GM21619 (cell line): ENCODE data around the gene SNX2.
"Not testable (repeated sequence)": the region's sequence is repeated elsewhere in the genome, so short reads cannot be mapped to it uniquely, and the experiment has no call there.

ENCODE experiments used
- ATAC-seq: cut with Tn5 transposase; IDR thresholded peaks from one replicate; pipeline ENCODE4 v1.9.1; 2021; ENCODE audit not compliant: unreplicated experiment

Gene SNX2, protein sequence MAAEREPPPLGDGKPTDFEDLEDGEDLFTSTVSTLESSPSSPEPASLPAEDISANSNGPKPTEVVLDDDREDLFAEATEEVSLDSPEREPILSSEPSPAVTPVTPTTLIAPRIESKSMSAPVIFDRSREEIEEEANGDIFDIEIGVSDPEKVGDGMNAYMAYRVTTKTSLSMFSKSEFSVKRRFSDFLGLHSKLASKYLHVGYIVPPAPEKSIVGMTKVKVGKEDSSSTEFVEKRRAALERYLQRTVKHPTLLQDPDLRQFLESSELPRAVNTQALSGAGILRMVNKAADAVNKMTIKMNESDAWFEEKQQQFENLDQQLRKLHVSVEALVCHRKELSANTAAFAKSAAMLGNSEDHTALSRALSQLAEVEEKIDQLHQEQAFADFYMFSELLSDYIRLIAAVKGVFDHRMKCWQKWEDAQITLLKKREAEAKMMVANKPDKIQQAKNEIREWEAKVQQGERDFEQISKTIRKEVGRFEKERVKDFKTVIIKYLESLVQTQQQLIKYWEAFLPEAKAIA

DNA sequence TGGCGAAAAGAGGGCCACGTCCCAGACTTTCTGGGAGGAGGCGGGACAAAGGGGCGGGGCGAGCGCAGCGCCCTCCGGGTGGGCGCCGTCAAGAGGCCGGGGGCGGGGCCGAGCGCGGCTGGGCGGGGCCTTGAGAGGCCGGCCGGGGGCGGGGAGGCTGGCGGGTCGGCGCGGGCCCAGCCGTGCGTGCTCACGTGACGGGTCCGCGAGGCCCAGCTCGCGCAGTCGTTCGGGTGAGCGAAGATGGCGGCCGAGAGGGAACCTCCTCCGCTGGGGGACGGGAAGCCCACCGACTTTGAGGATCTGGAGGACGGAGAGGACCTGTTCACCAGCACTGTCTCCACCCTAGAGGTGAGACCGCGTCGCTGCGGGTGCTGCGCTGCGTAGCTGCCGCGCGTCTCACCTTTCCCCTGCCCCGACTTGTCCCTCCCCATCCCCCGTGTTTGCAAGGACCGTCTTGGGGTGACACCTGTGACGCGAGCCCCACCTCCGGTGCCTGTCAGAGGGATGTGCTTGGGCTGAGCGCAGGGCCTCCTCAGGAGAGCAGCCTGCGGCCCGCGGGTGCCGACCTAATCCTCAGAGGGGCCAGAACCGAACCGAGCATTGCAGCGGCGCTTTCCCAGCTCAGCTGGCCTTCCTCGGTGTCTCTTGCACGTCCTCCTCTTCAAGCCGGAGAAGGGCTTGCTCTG is at the start of gene SNX2:
SNX2 (plus strand) TSS at position 220 of the 689 bp plus-strand sequence; CDS start at position 244, 24 bp downstream.
- peak; percentile 84 for ATAC-seq

DNA sequence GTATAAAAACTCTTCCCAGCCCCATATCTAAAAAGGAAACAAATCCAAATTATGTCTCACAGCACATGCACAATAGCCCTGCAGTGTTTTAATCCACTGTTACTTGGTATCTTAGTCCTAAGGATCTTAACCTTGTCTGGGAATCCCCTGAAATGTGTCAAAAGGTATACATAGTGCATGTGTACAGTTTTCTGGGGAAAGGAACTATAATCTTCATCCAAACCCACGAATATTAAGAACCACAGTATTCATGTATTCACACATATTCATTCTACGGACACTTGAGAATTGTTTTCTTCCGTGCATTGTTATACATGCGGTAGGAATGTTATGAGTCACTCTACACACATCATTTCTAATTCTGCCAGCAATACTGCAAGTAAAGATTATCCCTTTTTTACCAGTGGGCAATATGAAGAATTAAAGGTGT is 47.8 kb upstream of the SNX2 start:
- ATAC-seq: peak; percentile 38

DNA sequence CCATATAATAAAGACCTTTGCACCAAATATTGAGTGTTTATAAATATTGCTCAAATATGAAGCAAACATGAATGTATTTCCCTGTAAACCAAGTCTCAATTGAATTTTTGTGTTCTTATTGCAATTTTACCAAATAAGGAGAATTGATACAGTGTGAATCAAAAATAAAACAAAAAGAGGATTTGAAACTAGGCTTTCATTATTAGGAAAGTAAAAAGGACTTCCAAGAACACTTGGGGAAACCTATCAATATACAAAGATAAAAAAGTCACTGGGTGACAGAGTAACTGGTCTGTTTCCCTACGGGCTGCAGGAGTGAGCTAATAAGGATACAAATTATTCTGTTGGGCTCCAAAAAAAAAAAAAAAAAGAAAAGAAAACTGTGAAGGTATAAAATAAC is 44.8 kb upstream of the SNX2 start:
- ATAC-seq: no peak

DNA sequence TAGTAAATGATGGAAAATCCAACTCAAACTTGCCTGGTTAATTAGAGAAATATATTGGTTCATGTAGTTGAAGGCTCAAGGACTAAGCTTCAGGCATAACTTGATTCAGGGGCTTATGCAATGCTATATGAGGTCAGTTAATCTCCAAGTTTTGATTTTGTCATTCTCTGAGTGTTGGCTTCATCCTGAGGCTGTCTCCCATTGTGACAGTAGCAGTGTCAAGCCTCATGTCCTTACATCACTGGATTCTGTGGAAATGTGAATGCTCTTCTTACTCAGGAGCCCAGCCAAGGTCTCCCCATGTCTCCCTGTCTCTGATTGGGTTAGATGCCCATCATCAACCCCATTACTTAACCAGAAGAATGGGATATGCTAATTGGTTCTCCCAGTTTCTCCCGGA is 44.4 kb upstream of the SNX2 start:
- ATAC-seq: no peak

DNA sequence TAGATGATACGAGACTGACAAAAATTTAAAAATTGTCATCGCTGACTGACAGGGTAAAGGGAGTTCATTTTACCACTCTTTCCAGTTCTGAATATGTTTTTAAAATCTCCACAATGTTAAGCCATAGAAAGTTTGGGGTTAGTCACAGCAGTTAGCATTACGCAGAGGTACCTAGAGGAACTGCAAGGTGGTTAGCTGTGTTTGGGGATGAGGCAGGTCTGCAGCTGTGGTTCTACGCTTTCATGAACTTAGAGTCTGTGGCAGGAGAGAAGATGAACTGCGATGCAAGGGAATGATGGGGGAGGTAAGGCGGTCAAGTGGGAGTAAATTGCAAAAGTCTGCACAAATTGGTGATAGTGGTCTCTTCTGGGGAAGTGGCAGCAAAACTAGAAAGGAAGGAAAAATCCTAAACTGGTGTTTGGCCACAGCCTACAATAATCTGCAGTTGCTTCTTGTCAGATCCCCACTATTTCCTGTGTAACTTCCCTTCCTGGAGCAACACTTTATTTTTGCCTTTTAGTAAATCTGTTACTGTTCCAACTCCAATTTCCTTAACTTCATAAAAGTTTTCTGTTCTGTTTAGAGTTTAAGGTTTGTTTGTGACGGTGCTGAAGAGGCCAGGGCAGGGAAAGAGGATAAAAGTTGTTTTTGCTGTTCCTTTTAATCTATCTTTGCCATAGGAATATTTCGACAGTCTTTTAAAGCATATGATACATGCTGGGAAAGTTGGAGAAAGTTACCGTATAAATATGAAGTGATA is 38.6 kb upstream of the SNX2 start:
- ATAC-seq: peak; percentile 90

DNA sequence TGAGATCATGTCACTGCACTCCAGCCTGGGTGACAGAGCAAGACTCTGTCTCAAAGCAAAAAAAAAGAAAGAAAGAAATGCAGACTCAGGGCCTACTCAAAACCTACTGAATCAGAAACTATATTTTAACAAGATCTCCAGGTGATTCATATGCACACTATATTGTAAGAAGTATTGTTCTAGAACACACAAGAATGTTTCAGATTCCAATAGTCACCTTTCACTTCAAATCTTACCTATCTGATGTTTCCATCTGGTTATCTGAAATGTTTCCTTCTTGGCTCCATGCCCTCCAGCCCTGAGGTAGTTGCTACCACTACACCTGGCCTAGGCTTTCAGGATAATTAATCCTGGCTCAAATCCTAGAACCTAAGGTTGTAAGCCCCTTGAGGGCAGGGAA is 36.8 kb upstream of the SNX2 start:
- no peak for ATAC-seq

GRCh38 chr5:122741681-122742080 is 33.2 kb upstream of the SNX2 start:
- no peak for ATAC-seq

DNA sequence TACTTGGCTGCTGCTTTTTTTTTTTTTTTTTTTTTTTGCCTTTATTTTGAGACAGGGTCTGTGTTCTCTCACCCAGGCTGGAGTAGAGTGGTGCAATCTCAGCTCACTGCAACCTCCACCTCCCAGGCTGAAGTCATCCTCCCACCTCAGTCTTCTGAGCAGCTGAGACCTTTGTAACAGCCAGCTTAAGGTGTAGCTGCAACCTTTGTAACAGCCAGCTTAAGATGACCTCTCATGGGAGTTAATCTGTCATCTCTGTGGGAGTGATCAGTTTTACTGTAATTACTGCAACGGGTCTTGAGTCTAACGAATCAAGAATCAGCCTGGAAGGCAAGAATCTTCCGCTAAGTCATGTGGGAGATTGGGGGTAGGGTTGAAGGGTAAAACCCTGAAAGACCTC is 31.6 kb upstream of the SNX2 start:
- ATAC-seq: no peak

- ATAC-seq: no peak
Measured at GRCh38 chr5:122745597-122745996, 29.3 kb upstream of the SNX2 start.

GRCh38 chr5:122749886-122750285 is 25.0 kb upstream of the SNX2 start:
- ATAC-seq: no peak

- ATAC-seq: no peak
Measured at GRCh38 chr5:122751293-122751782, 23.5 kb upstream of the SNX2 start.

- no peak for ATAC-seq
Measured at GRCh38 chr5:122753500-122753899, 21.4 kb upstream of the SNX2 start.

GRCh38 chr5:122755783-122756182 is 19.1 kb upstream of the SNX2 start:
- ATAC-seq: no peak

DNA sequence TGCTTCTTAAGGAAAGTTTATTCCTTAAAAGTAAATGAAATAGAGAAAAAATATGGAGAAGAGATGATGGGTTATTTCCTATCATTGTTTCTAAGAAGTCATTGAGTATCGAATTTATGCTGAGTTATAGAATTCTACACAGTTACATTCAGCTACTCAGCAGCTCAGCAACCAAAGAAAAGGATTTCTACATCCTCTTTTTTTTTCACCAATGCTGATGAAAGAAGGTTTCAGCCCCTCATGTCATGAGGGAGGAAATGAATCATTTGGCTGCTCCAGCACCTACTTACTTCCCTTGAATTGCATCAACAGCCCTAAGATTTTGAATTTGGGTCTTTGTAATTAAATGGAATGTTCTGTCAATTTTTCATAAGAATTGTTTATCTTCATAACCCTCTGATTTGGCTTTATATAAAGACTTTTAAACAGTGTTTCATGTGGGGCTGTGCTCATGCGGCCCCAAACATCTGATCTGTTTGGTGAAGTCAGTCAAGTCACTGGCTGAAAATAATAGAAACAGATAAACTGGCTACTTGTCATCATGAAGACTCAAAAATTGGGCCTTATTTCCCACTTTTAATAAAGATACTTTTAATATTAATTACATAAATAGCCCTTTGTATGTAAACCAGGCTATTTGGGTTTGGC is 18.5 kb upstream of the SNX2 start:
- ATAC-seq: peak; percentile 89

DNA sequence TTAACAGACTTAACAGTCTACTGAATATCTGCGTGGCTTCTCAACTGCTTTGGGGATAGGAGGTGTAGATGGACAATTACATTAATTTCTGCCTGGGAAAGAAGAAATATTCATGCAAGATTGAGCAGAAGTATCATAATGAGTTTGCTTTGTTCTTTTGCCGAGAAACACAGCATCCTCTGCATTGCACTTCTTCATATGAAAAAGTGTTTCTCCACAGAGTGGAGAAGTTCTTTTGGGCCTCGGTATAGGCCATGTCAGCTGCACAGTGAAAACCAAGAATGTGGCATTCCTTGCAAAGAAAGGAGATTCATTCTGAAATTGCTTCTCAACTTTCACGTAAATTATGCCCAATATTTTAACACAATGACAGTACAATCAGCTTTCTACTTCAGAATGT is 17.6 kb upstream of the SNX2 start:
- ATAC-seq: peak; percentile 56

GRCh38 chr5:122759241-122760070 is 15.4 kb upstream of the SNX2 start:
- ATAC-seq: no peak

GRCh38 chr5:122760236-122760635 is 14.6 kb upstream of the SNX2 start:
- ATAC-seq: no peak

GRCh38 chr5:122761115-122761514 is 13.8 kb upstream of the SNX2 start:
- ATAC-seq: no peak

GRCh38 chr5:122761896-122762295 is 13.0 kb upstream of the SNX2 start:
- not testable (repeated sequence) for ATAC-seq

- ATAC-seq: no peak
Measured at GRCh38 chr5:122766130-122766529, 8.8 kb upstream of the SNX2 start.
